ENCODE results near the gene TDRD12.
"Not testable (repeated sequence)": the region's sequence is repeated elsewhere in the genome, so short reads cannot be mapped to it uniquely, and the experiment has no call there.

The TDRD12 gene

DNA sequence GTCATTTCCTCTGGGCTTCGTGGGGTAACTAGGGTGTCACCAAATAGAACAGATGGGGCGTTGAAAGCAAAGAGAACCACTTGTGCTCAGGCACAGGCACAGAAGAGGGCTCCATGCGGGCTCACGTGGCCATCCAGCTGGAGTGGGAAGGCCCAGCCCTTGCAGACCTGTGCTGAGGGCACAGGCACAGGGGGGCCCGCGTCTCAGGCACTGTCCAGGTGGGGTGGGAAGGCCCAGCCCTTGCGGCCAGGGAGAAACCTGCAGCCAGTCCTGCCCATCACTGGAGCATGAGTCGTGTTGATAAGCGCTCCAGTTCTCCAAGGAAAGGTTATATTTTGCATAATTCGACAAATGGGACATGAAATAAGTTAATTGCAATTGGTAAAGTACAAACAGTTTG is 92.5 kb downstream of the TDRD12 start:
- DNase-seq = no peak

DNA sequence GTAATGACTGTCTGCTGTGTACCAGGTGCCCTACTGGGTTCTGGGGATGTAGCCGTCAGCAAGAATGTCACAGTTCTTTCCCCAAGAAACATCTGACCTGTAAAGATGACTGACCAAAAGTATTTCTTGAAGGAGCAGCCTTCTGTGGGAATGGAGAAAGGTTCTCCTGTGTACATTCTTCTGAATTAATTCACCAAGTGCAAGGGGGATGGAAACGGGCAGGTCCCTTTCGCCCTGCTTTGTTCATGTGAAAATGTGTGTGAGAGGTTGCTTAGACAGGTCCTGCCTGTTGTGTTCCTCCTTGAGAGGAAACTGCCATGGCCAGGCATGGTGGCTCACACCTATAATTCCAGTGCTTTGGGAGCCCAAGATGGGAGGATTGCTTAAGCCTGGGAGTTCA is 93.0 kb downstream of the TDRD12 start:
- no peak for DNase-seq

DNA sequence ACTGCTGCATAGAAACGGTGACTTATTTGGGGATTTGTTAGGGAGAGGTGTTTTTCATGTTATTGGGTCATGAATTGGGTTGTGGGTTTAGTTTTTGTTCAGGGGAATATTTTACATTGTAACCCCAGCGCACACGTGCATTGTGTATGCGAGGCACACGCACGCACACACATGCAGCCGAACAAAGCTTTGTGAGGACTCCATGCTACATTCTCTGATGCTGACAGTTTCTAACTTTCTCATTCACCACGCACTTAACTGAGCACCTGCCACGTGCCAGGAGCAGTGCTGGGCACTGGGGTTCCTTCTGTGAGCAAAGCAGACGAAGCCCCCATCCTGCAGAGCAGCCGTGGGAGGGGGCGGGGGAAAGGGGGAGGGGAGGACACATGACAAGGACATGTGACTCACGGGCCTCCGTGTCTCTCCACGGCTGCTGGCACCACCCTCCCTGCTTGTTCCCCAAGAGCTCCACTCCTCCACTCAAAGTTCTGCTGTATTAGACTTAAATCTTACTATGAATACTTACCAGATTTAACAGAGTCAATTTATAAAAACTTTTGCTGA is 94.4 kb downstream of the TDRD12 start:
- DNase-seq = no peak

DNA sequence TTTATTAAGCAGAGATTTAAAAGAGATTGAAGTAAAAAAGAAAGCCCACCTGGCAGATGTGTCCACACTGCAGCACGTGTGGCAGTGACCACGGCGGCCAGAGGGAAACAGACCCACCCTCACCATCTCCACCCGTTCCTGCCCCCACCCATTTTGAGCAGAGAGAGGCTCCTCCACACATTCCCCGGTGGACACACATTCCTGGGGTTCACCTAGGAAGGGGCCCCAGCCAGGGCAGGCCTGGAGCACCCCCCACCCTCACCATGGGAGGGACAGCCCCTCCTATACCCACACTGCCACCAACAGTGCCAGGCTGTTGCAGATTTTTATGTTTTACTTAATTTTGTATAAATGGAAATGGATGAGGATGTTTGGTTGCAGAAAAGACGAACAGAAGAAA is 95.1 kb downstream of the TDRD12 start:
- no peak for DNase-seq

DNA sequence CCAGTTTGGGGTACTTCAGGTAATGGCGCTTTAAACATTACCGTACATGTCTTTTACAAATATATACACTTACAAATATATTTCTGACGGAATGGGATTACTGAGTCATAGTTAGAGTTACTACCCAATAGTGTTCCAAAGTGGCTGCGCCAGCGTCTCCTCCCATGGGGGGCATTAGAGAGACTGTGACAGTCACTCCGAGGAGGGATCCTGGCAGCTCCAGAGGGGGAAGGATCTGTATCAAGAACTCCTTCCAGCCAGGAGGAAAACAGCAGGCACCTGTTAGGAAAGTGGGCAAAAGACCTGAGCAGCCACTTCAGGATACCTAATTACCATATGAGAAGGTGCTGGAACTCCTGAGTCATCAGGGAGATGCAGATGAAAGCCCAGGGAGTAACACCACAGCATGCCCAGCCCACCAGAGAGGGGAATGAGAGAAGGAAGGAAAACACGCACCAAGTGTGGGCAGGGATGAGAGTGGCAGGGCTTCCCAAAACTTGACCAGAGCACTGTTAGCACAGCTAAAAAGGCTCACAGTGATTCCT is 97.1 kb downstream of the TDRD12 start:
- no peak for DNase-seq

DNA sequence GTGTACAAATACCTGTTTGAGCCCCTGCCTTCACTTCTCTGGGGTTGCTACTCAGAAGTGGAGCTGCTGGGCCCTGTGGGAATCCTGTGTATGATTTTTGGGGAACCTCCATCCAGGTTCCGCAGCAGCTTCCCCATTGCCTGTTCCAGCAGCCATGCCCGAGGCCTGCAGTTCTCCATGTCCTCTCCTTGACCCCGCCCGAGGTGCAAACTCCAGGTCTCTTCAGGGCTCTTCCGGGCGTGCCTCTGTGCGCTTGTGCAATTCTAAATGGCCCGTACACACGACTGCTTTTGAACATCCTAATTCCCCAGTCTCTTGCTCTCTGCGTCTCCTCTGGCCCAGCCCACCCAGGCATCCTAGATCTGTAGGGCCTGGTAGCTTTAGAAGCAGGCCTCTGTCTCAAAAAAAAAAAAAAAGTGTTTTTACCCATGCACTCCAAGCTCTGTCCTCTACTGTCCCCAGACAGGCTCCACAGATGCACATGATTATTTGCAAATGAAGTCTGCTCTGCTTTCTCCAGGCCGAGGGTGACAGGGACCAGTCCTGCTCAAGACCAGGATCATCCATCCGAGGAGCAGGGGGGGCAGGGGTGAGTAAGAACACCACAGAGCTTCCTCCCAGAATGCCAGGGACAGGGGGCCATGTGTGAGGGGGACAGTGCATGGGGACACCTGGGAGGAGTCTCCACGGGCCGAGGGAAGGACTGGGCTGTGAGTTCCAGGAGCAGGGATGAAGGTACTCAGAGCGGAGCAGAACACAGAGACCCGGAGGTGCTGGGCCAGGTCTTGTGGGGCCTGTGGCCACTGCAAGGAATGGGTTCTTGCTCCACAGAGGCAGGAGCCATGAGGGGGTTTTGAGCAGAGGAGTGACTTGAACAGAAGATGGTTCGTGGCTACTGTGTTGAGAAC is 98.3 kb downstream of the TDRD12 start:
- no peak for DNase-seq

DNA sequence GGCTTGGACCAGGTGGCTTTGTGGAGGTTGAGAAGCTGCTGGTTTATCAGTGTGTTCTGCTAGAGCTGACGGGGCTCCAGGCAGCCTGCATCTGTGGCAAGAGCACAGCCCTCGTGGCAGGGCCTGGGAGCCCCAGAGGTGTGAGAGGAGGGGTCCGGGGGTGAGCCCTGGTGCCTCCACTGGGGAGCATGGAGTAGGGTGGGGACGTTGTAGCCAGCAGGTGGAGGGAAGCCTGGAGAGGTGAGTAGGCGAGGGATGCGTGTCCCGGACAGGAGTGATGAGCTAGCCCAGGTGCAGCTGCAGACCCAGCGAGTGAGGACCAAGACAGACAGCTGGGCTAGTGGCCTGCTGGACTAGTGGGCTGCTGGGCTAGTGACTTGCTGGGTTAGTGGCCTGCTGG is 99.0 kb downstream of the TDRD12 start:
- DNase-seq = no peak

DNA sequence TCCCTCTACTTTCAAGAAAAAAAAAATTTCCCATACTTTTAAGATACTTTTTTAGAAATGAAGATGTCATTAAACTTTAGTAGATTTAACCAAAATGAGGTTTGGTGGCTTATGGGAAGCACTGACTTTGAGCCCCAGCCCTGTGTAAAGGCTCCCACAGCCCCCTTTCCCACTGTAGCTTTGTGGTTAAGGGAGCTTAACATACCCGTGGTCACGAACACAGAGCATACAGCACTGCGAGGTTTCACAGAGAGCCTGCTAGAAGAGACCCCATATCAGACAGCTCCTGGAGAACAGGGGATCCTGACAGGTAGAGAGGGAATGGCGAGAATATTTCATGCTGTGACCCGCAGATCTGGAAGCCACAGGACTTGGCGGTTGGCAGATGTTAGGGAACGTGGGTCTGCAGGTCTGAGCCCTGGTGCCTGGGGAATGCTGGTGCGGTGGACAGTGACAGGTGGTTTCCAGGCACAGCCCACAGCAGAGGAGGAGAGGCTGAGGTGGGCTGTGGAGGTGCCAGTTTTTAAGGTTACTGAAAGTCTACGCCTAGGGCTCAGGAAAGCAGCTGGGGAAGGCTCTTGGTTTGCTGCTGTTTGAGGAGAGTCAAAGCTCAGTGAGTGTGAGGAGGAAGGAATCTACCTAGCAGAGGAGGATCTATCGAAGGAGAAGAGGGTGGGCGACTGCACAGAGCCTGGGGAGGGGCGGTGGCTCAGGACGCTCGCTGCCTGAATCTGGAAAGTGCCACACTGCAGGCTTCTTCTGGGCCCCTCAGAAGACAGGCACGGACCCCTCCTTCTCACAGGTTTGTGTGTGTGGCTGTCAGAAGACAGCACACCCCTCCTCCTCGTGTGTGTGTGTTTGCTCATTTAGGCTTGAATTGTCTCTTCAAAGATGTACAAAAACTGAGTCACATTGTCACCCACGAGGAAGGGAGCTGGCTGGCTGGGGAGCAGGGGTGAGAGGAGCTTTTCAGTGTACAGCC is 100.1 kb downstream of the TDRD12 start:
- DNase-seq = no peak

DNA sequence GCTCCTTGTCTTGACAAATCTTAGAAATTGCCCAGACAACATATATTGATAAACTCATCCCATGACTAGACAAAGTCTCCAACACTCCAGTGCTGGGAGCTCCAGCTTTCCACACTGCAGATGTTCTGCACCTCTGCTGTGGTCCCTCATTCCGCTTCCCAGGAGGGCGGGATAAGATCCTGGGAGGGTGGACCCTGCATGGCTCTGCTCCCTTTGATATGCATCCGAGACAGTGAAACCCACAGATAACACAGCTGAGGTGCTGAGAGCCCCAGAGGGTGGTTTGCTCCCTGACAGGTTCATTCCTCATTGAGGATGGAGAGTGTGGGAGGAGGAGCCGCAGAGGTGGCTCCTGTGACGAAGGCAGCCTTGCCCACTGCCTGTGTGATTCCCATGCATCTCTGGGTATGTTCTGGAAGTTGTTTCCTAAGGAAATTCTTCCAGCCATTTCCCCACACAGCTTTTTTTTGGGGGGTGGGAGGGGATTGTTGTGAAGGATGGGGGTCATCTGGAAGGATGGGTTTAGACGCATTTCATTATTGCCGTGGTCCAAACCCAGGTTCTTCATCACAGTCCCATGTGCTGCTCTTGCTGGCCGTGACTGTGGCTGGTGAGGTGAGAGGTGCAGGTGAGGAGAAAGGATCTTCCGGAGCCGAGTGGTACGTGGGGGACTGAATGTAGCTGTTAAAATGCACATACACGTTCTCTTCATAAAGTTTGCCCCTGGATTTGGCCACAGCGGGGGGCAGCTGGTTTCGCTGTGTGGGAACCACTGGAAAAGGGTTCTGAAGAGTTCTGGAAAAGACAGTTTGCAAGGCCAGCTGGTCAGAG is 103.6 kb downstream of the TDRD12 start:
- no peak for DNase-seq

DNA sequence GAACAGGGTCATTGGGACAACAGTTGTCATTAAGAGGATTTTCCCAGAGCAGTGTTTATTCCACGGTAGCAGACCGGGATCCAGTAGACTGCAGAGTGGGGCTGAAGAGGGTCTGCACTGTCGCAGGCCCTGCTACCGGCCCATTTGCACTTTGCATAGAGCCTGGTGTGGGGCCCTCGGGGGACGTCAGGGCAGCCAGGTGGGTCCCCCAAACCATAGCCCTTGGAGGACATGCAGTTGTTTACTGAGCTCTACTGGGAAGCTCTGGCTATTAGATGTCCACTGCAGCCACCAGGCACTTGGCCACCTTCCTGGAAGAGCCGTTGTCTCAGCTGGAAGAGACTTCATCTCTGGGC is 104.2 kb downstream of the TDRD12 start:
- DNase-seq = no peak

DNA sequence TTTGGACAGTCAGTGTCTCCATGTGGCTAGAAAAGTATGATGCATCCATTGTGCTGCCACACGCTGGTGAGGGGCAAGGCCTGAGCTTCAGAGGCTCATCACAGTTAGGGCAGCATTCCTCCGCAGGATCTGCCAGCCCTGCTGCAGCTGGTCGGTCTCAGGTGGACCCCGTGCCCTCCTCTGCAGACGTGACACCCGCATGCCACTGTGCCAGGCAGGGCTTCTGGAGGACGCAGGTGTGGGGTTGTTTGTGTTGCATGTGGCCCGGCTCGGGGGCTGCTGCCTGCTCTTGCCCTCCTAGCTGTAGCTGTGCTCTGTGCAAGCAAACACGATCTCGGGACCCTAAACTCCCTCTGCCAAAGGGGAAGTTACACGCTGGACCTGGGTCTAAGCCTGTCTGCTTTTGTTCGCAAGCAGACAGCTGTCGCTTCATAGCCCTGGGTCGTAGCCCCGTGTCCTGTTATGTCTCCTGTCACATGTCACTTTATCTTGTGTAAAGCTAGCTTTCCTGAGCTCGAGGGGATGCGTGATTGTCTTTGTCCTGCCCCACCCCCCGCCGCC is 104.7 kb downstream of the TDRD12 start:
- DNase-seq = no peak

DNA sequence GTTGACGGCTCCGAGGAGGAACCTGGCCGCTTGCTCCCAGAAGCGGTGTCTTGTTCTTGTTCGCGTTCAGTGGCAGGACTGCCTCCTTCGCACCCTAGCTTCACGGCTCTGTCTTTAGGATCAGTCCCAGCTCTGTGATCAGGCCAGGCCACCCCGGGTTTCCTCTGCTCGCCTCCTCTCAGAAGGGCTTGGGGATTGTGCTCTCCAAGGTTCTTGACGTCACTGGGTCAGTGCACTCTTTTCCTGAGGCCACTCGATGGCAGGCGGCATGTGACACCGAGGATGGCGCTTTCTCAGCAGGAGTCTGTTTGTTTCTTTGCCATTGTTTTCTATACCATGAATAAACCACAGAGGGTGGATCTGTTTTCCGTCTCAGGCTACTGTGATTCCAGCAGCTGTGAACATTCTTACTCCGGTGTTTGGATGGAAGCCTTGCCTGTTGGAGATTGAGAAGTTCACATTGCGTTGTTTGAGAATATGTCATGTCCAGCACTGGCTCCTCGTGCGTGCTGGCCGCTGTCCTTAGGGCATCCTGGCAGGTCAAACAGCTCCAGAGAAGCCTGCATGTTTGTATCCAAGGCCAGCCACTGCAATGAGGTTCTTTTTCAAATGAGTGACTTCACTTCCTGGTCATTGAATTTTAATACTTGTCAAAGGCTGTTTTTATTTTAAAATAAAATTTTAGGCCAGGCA is 105.5 kb downstream of the TDRD12 start:
- DNase-seq = no peak

DNA sequence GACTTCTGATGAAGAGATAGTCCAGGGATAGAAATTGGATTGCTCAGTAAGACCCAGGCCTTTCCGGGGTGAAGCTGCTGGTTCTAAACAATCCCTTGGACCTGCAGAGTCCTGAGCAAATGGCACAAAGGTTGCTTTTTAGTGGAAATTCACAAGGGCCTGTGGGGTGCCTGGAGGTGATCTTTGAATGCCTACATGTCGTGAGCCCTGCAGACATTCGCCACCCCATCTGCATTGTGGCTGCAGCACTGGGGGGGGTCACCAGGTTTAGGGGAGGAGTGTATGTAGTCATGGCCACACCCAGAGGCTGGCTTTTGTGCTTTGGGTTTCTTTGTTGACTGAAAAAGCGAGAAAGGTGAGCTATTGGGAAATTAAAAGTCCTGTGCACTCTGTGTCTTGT is 108.6 kb downstream of the TDRD12 start:
- no peak for DNase-seq

DNA sequence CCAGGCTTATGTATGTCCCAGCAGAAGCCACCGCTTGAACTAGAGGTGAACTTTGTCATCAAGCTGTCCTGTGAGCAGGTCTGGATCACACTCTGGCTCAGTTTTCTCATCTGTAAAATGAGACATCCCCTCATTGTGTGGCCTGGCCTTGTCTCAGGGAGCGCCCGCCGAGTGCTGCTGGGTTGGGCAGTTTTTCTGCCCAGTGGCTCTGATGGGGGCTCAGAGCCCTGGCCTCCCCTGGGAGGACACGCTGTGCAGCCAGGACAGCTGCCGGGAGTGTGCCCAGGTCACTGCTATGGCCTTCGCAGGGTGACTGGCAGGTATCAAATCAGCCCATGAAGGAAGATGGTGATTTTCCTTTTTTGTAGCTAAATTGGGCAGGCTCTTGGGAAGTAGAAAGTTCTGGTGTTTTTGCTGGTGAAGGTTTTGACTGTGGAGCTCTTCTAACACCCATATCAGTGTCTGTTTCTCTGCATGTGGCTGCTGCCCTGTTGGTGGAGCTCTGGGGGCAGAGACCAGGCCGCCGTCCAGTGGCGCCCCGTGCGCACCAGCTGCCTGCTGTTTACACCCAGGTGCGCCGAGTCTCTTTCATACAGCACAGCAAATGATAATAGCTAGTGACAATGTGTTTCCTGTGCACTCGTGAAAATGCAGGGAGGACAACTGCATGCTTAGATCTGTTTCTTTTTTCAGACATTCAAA is 109.2 kb downstream of the TDRD12 start:
- DNase-seq = no peak

DNA sequence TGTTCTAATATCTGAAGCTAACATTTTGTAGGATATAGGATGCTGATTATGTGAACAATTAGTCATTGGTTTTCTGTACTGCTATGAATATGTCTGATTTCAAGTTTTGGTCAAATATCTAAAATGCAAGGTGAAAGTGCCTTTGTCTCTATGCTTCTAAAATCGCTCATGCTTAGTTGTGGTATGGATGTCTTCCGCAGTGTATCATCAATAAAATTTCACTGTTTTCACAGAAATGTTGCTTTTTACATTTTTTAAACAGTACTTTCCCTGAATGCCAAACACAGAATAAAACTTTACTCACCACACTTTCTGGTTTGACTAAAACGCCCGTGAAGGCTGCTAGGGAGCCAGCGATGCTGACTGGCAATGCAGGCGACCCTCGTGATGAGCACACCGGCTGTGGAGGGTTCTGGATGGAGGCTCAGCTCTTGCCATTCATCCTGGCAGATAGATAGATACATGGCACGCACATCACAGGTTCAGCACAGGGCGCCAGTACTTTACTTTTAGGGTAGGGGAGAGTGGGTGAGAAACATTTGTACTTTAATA is 109.9 kb downstream of the TDRD12 start:
- no peak for DNase-seq

DNA sequence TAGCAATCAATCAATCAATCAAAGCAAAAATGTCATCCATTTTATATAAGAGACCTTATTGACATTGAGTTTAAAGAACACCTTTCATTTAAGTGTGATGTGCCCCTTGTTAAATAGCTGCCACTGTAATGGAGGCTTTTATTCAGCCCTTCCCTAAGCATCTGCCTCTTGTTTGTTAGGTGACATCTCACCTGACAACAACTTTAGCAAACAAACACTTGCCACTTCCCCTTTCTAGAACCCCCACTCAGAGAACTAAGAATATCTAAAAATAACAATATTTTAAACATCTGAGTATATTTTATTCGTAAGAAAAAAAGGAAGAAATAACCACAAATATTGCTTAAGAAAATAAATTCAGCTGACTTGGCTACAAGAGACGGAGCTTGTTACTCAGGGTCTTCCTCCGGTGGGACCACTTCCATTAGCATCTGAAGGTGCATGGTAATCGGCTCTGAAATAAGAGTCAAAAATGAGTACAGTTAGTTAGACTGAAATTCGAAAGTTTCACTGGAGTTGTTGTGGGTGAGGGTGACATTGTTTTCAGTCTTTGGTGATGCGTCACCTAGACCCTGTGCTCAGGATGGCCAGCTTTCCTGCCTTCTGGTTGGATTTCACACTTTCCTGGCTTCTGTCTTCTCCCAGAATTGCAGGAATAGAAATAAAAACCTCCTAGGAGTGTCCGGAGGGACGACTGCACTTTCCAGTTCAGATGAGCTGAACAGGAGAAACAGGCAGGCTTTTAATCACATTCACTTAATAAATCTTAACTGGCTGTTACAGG is 110.9 kb downstream of the TDRD12 start:
- no peak for DNase-seq

DNA sequence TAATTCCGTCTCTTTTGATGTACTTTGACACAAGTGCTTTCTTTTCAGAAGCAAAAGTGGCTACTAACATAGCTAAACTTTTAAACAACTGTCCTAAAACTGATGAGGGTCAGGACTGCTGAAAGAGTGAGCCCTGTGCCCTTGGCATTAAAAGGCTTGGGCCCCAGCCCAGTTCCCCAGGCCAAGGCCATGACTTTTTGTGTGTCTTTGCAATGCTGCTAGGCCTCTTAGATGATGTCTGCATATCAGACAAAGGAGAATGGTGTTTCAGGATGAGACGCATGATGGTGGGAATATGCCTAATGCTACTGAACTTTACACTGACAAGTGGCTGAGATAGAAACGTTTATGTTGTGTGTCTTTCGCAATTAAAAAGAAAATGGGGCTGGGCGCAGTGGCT is 112.0 kb downstream of the TDRD12 start:
- no peak for DNase-seq

DNA sequence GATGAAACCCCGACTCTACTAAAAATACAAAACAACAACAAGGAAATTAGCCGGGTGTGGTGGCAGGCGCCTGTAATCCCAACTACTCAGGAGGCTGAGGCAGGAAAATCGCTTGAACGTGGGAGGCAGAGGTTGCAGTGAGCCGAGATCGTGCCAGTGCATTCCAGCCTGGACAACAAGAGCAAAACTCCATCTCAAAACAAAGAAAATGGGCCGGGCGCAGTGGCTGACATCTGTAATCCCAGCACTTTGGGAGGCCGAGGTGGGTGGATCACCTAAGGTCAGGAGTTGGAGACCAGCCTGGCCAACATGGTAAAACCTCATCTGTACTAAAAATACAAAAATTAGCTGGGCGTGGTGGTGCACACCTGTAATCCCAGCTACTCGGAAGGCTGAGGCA is 112.5 kb downstream of the TDRD12 start:
- DNase-seq = not testable (repeated sequence)

DNA sequence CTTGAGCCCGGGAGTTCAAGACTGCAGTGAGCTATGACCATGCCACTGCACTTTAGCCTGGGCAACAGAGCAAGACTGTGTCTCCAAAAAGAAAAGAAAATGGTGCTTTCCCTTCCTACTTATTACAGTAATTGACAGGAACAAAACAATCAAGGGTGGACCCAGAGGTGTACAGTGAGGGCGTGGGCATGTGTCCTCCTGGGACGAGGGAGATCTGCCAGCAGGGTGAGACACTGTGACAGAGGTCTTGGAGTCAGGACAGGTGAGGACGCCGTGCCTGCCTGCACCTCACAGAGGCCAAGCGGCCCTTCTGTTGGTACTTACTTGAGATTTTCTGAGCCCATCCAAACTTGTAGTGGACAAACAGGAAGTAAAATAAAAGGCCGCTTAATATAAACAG is 113.3 kb downstream of the TDRD12 start:
- DNase-seq = not testable (repeated sequence)

Data from effector CD4-positive, alpha-beta T cell (primary cell).